IMR-90 (cell line): ENCODE data around the gene FAR2. TPM values are rescaled to one million over a fixed set of nuclear protein-coding genes. Genes with fewer than 3 reads are reported as not detected.

Source experiments
- ATAC-seq: fragments of 200-7000 bp; cut with Tn5 transposase; 2 replicates; pipeline ENCODE4 v1.9.1; 2020; ENCODE audit warnings: low read depth, mild to moderate bottlenecking, moderate library complexity
- BruUV-seq: library from RNA; stranded (reverse); fragments of 400-500 nt; replicated peaks from 2 replicates; lab custom pipeline; 2021; lab: Mats Ljungman, UMichigan
- CTCF ChIA-PET: fragments of 300-600 bp; formaldehyde crosslinking; extraction: SDS; loops from one replicate; lab custom pipeline; 2021; ENCODE audit warnings: antibody characterized with exemption; lab: Yijun Ruan, JAX
- POLR2A ChIA-PET: fragments of 300-600 bp; sonication (Branson Sonifier 250); formaldehyde crosslinking; loops from one replicate; lab custom pipeline; 2022; ENCODE audit warnings: antibody characterized with exemption; ENCODE audit not compliant: unreplicated experiment; lab: Charles Lee
- DNase-seq: peaks from one replicate; pipeline ENCODE4 v3.0.0; 2013
- H2AFZ ChIP-seq: replicated peaks from 2 replicates; pipeline ENCODE3; 2013; ENCODE audit warnings: low read length, mild to moderate bottlenecking; ENCODE audit not compliant: poor library complexity
- H2AK5ac ChIP-seq: 2 replicates; pipeline ENCODE4 v1.6.1; 2013; ENCODE audit warnings: low read depth, low read length, inconsistent platforms
- H2AK9ac ChIP-seq: replicated peaks from 2 replicates; pipeline ENCODE3; 2013; ENCODE audit warnings: mild to moderate bottlenecking, low read depth, low read length, moderate library complexity; ENCODE audit not compliant: poor library complexity
- H2BK120ac ChIP-seq: 2 replicates; pipeline ENCODE4 v1.6.1; 2013; ENCODE audit warnings: low read depth, low read length, inconsistent platforms
- H2BK15ac ChIP-seq: 3 replicates; pipeline ENCODE4 v1.6.1; 2013; ENCODE audit warnings: low read depth, low read length, inconsistent platforms
- H2BK20ac ChIP-seq: 2 replicates; pipeline ENCODE4 v1.6.1; 2013; ENCODE audit warnings: low read depth, mild to moderate bottlenecking, inconsistent platforms, low read length, moderate library complexity
- H2BK5ac ChIP-seq: 2 replicates; pipeline ENCODE4 v1.6.1; 2013; ENCODE audit warnings: mild to moderate bottlenecking, low read depth, low read length, inconsistent platforms; ENCODE audit not compliant: poor library complexity, severe bottlenecking
- H3K14ac ChIP-seq: replicated peaks from 2 replicates; pipeline ENCODE4 v1.6.1; 2013; ENCODE audit warnings: low read depth, low read length, inconsistent platforms
- H3K18ac ChIP-seq: 2 replicates; pipeline ENCODE4 v1.6.1; 2013; ENCODE audit warnings: low read depth, low read length, control low read depth
- H3K23ac ChIP-seq: 2 replicates; pipeline ENCODE4 v1.6.1; 2013; ENCODE audit warnings: low read depth, low read length, inconsistent platforms
- H3K27ac ChIP-seq: 2 replicates; pipeline ENCODE4 v1.5.1; 2013; ENCODE audit warnings: mild to moderate bottlenecking, control low read depth, low read length; ENCODE audit not compliant: insufficient read depth
- H3K27me3 ChIP-seq: 2 replicates; pipeline ENCODE4 v1.6.1; 2013; ENCODE audit warnings: low read length; ENCODE audit not compliant: control insufficient read depth, insufficient read depth
- H3K36me3 ChIP-seq: 2 replicates; pipeline ENCODE4 v1.6.1; 2013; ENCODE audit warnings: low read length, mixed read lengths; ENCODE audit not compliant: control insufficient read depth, insufficient read depth
- H3K4ac ChIP-seq: 2 replicates; pipeline ENCODE4 v1.6.1; 2013; ENCODE audit warnings: low read depth, low read length, inconsistent platforms
- H3K4me1 ChIP-seq: 2 replicates; pipeline ENCODE4 v1.6.1; 2013; ENCODE audit warnings: low read length, mixed read lengths; ENCODE audit not compliant: control insufficient read depth, insufficient read depth
- H3K4me2 ChIP-seq: 2 replicates; pipeline ENCODE4 v1.6.1; 2013; ENCODE audit warnings: low read depth, mild to moderate bottlenecking, control low read depth, low read length, moderate library complexity
- H3K4me3 ChIP-seq: 2 replicates; pipeline ENCODE4 v1.5.1; 2013; ENCODE audit warnings: low read depth, mild to moderate bottlenecking, control low read depth, low read length, moderate library complexity; ENCODE audit not compliant: insufficient read depth
- H3K56ac ChIP-seq: 2 replicates; pipeline ENCODE4 v1.6.1; 2013; ENCODE audit warnings: low read length, inconsistent platforms; ENCODE audit not compliant: insufficient read depth; ENCODE audit errors: extremely low read depth
- H3K79me1 ChIP-seq, 2 experiments: 2 replicates each; pipeline ENCODE4 v1.6.1; 2013; ENCODE audit warnings: low read length in 2 of 2, inconsistent platforms in 1 of 2, low read depth in 1 of 2
- H3K9ac ChIP-seq: 2 replicates; pipeline ENCODE4 v1.6.1; 2013; ENCODE audit warnings: low read depth, low read length, control low read depth
- H3K9me1 ChIP-seq: 2 replicates; pipeline ENCODE4 v1.6.1; 2013; ENCODE audit warnings: low read length, inconsistent platforms; ENCODE audit not compliant: insufficient read depth
- H3K9me3 ChIP-seq: 2 replicates; pipeline ENCODE4 v1.6.1; 2013; ENCODE audit warnings: low read length; ENCODE audit not compliant: control insufficient read depth, insufficient read depth
- H4K20me1 ChIP-seq: 2 replicates; pipeline ENCODE4 v1.6.1; 2013; ENCODE audit warnings: low read length, inconsistent platforms; ENCODE audit not compliant: insufficient read depth
- H4K5ac ChIP-seq: 2 replicates; pipeline ENCODE4 v1.6.1; 2013; ENCODE audit warnings: mild to moderate bottlenecking, low read depth, low read length, control low read depth
- H4K8ac ChIP-seq, 2 experiments: 2 replicates each; pipeline ENCODE4 v1.6.1; 2013; ENCODE audit warnings: low read depth in 2 of 2, low read length in 2 of 2, control low read depth in 1 of 2, inconsistent platforms in 1 of 2
- H4K91ac ChIP-seq: 2 replicates; pipeline ENCODE4 v1.6.1; 2013; ENCODE audit warnings: low read depth, low read length, inconsistent platforms; ENCODE audit not compliant: insufficient read depth
- BHLHE40 ChIP-seq: fragments of 150-350 bp; IDR thresholded peaks from 2 replicates; pipeline ENCODE4 v1.6.1; 2016; ENCODE audit warnings: mild to moderate bottlenecking, low read depth, low read length
- CEBPB ChIP-seq: IDR thresholded peaks from 2 replicates; pipeline ENCODE4 v1.6.1; 2012; ENCODE audit warnings: low read depth, low read length, improper control_type of control experiment
- FOS ChIP-seq: fragments of 150-350 bp; IDR thresholded peaks from 2 replicates; pipeline ENCODE4 v1.6.1; 2016; ENCODE audit warnings: low read depth, low read length
- MAFK ChIP-seq: IDR thresholded peaks from 2 replicates; pipeline ENCODE4 v1.6.1; 2012; ENCODE audit warnings: low read depth, low read length, improper control_type of control experiment
- WGBS, 2 experiments: methylation state at CpG; one replicate each; pipeline versions ENCODE4 v1.1.5 to v1.1.7; 2013; ENCODE audit warnings: missing lambda C conversion rate in 2 of 2; ENCODE audit not compliant: insufficient read length in 1 of 2; ENCODE audit errors: extremely low coverage in 2 of 2; 5-methylcytosine and 5-hydroxymethylcytosine counted together
- dilution Hi-C: fragments of 300-500 bp; cut with HindIII; formaldehyde crosslinking; loops from one replicate; pipeline ENCODE4 v1.14.3; 2018; ENCODE audit warnings: low sequenced_read_pairs; ENCODE audit not compliant: unreplicated experiment
- in situ Hi-C: fragments of 300-500 bp; cut with MboI; formaldehyde crosslinking; loops from 3 replicates; pipeline ENCODE4 v1.14.3; 2019; ENCODE audit warnings: low sequenced_read_pairs, inconsistent platforms, mixed read lengths
- intact Hi-C: fragments of 100-400 bp; cut with micrococcal nuclease; formaldehyde crosslinking; loops from 2 replicates; pipeline ENCODE4 v1.10.0; 2022
- polyA plus RNA-seq, 3 experiments: library from polyadenylated mRNA; depleted of rRNA; stranded (reverse); fragments of >200 nt; gene quantifications; 2 replicates each; pipeline ENCODE4 v1.2.3, GENCODE V29; 2012; ENCODE audit warnings: low replicate concordance in 1 of 3
- total RNA-seq: library from RNA; depleted of rRNA; stranded (reverse); fragments of >200 nt; gene quantifications from 2 replicates; pipeline ENCODE4 v1.2.3, GENCODE V29; 2012

FAR2 gene
- total and polyA plus RNA-seq, 2 of the 4 experiments (the other 2 are of a cell fraction) = 1.1 to 2.0 TPM

- Histone ChIP-seq H4K20me1 (no peaks in the 10 kb centered on the region), H2BK20ac (no peak overlapping the region), H3K4ac (no peak overlapping the region), H3K9ac (no peak overlapping the region), H3K27ac (no peak overlapping the region), H3K4me1 (no peaks in the 10 kb centered on the region), H2AK9ac (no peak overlapping the region), H4K91ac (no peak overlapping the region), H2BK5ac (no peak overlapping the region), H3K56ac (no peak overlapping the region), H3K27me3 (no peaks in the 10 kb centered on the region), H3K14ac (no peak overlapping the region), H3K23ac (no peak overlapping the region), H2AK5ac (no peak overlapping the region), H2BK15ac (no peak overlapping the region), H3K36me3 (no peaks in the 10 kb centered on the region), H2BK120ac (no peak overlapping the region), H4K8ac (no peak overlapping the region), H3K9me3 (no peaks in the 10 kb centered on the region), H3K4me2 (no peak overlapping the region), H2AFZ (no peak overlapping the region), H3K9me1 (no peaks in the 10 kb centered on the region), H3K4me3 (no peak overlapping the region), H4K5ac (no peak overlapping the region), H3K79me1 (no peaks in the 10 kb centered on the region), H3K18ac (no peak overlapping the region)
- in situ Hi-C loops (no loop called here), dilution Hi-C loops (no loop called here), intact Hi-C loops (loop anchor here (10.0 kb wide), 1 partner anchor 1544 kb away; no protein-coding TSS in a partner anchor)
- no TSS peak for BruUV-seq
- ChIA-PET CTCF (interaction anchor here (0.6 kb wide), 1 partner anchor 313 kb away, joined by 3 read pairs; no protein-coding TSS in a partner anchor), POLR2A (interaction anchor here (0.6 kb wide), 1 partner anchor 10 kb away, joined by 3 read pairs; no protein-coding TSS in a partner anchor)
- no peak for TF ChIP-seq MAFK
- no peak for TF ChIP-seq FOS
- no peak for TF ChIP-seq CEBPB
- TF ChIP-seq BHLHE40 = no peak
- WGBS, 2 experiments = no CpG with 5 or more reads among the region's 3 CpGs
- ATAC-seq (no peak), DNase-seq (no peak)
These were observed 152.0 kb downstream of the FAR2 start for GRCh38 chr12:29301114-29301513.
